Measurements from ENCODE around the gene LRRC41. TPM values are rescaled to one million over a fixed set of nuclear protein-coding genes. Genes with fewer than 3 reads are reported as not detected.

Gene LRRC41
- total RNA-seq, 1 donor from 2014 or later: 82.9 TPM

- DNase-seq (ENCODE audit: low spot score): no peak
- Mint-ChIP-seq H3K4me3 (ENCODE audit: unreplicated experiment) (no peak overlapping the region), H3K27me3 (ENCODE audit: low read depth) (no peaks in the 10 kb centered on the region), H3K4me1 (ENCODE audit: low read depth) (peaks cover 9% of the 10 kb centered on the region), H3K9me3 (ENCODE audit: low read depth) (no peaks in the 10 kb centered on the region), H3K27ac (ENCODE audit: unreplicated experiment) (no peak overlapping the region), H3K36me3 (ENCODE audit: low read depth) (peaks cover 47% of the 10 kb centered on the region)
- TF ChIP-seq, protein P1, sequence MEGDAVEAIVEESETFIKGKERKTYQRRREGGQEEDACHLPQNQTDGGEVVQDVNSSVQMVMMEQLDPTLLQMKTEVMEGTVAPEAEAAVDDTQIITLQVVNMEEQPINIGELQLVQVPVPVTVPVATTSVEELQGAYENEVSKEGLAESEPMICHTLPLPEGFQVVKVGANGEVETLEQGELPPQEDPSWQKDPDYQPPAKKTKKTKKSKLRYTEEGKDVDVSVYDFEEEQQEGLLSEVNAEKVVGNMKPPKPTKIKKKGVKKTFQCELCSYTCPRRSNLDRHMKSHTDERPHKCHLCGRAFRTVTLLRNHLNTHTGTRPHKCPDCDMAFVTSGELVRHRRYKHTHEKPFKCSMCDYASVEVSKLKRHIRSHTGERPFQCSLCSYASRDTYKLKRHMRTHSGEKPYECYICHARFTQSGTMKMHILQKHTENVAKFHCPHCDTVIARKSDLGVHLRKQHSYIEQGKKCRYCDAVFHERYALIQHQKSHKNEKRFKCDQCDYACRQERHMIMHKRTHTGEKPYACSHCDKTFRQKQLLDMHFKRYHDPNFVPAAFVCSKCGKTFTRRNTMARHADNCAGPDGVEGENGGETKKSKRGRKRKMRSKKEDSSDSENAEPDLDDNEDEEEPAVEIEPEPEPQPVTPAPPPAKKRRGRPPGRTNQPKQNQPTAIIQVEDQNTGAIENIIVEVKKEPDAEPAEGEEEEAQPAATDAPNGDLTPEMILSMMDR (IDR thresholded peaks at IDR 0.05): no peak
Measured at GRCh38 chr1:46284058-46284457, 19.4 kb downstream of the LRRC41 start.

- TF ChIP-seq, protein P1 (IDR thresholded peaks at IDR 0.05): no peak
- Mint-ChIP-seq H3K36me3 (ENCODE audit: low read depth) (peaks cover 39% of the 10 kb centered on the region), H3K4me1 (ENCODE audit: low read depth) (no peaks in the 10 kb centered on the region), H3K27me3 (ENCODE audit: low read depth) (no peaks in the 10 kb centered on the region), H3K9me3 (ENCODE audit: low read depth) (no peaks in the 10 kb centered on the region), H3K4me3 (ENCODE audit: unreplicated experiment) (no peak overlapping the region), H3K27ac (ENCODE audit: unreplicated experiment) (no peak overlapping the region)
- no peak for DNase-seq (ENCODE audit: low spot score)
Measured at GRCh38 chr1:46281021-46281420, 22.4 kb downstream of the LRRC41 start.

DNA sequence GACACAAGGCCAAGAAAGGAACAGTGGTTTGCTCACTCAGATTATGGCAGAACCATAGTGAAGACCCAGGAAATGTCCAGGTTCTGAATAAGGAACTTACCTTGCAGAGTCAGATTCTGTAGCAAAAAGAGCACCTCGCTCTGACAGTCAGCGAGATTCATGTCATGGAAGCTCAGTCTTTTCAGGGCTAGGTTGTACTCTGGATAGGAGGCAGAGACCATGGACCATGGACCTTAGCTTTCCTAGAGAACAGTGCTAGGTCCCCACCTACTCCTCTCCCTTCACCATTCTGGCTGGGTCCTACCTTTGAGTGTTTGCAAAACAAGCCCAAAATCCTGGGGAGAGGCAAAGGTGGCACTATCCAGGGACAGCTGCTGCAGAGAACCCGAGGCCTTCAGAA, 23.3 kb downstream of the LRRC41 start:
- Mint-ChIP-seq H3K4me3 (ENCODE audit: unreplicated experiment) (no peak overlapping the region), H3K9me3 (ENCODE audit: low read depth) (no peaks in the 10 kb centered on the region), H3K27ac (ENCODE audit: unreplicated experiment) (no peak overlapping the region), H3K4me1 (ENCODE audit: low read depth) (no peaks in the 10 kb centered on the region), H3K36me3 (ENCODE audit: low read depth) (peaks cover 34% of the 10 kb centered on the region), H3K27me3 (ENCODE audit: low read depth) (no peaks in the 10 kb centered on the region)
- TF ChIP-seq, protein P1 (IDR thresholded peaks at IDR 0.05): no peak
- no peak for DNase-seq (ENCODE audit: low spot score)

DNA sequence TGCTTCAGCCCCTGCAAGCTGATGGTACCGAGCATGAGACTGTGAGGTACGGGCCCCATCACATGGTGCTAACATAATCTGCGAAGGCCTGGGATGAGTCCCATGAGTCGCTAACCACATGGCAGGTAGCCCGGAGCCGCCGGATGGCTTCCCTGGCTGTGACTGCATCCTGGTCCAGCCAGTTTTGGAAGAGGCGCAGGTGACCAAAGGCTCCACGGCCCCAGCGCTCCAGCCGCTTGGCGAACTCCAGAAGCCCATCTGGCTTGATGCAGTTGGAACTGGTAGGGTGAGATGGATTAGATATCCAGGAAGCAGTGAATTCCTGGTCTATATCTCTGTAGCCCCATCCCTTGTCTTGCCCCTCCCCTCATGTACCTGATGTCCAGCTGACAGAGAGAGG, 24.6 kb downstream of the LRRC41 start:
- no peaks in the 10 kb centered on the region for H3K27me3 Mint-ChIP-seq (ENCODE audit: low read depth)
- H3K27ac Mint-ChIP-seq (ENCODE audit: unreplicated experiment): no peak overlapping the region
- H3K9me3 Mint-ChIP-seq (ENCODE audit: low read depth): no peaks in the 10 kb centered on the region
- H3K4me1 Mint-ChIP-seq (ENCODE audit: low read depth): no peaks in the 10 kb centered on the region
- peaks cover 23% of the 10 kb centered on the region for H3K36me3 Mint-ChIP-seq (ENCODE audit: low read depth)
- no peak for DNase-seq (ENCODE audit: low spot score)
- no peak overlapping the region for H3K4me3 Mint-ChIP-seq (ENCODE audit: unreplicated experiment)
- TF ChIP-seq, protein P1 (IDR thresholded peaks at IDR 0.05): no peak

- H3K27ac Mint-ChIP-seq (ENCODE audit: unreplicated experiment): no peak overlapping the region
- TF ChIP-seq, protein P1 (IDR thresholded peaks at IDR 0.05): no peak
- no peaks in the 10 kb centered on the region for H3K27me3 Mint-ChIP-seq (ENCODE audit: low read depth)
- H3K4me3 Mint-ChIP-seq (ENCODE audit: unreplicated experiment): no peak overlapping the region
- H3K36me3 Mint-ChIP-seq (ENCODE audit: low read depth): peaks cover 17% of the 10 kb centered on the region
- H3K9me3 Mint-ChIP-seq (ENCODE audit: low read depth): no peaks in the 10 kb centered on the region
- no peak for DNase-seq (ENCODE audit: low spot score)
- no peaks in the 10 kb centered on the region for H3K4me1 Mint-ChIP-seq (ENCODE audit: low read depth)
Measured at GRCh38 chr1:46277658-46278373, 25.6 kb downstream of the LRRC41 start.

All from chondrocyte (in vitro differentiated cells).